Stimulated activated CD4-positive, alpha-beta T cell treated with anti-CD3 and anti-CD28 coated beads, Interleukin-4, amount 100 ng/mL, for 24 hours (primary cell): Measurements from ENCODE around the gene MAPK12.
"Not testable (repeated sequence)": the region's sequence is repeated elsewhere in the genome, so short reads cannot be mapped to it uniquely, and the experiment has no call there.

Source experiments
- DNase-seq: peaks from one replicate; pipeline ENCODE4 v3.0.0-alpha.2; 2020

The MAPK12 gene

DNA sequence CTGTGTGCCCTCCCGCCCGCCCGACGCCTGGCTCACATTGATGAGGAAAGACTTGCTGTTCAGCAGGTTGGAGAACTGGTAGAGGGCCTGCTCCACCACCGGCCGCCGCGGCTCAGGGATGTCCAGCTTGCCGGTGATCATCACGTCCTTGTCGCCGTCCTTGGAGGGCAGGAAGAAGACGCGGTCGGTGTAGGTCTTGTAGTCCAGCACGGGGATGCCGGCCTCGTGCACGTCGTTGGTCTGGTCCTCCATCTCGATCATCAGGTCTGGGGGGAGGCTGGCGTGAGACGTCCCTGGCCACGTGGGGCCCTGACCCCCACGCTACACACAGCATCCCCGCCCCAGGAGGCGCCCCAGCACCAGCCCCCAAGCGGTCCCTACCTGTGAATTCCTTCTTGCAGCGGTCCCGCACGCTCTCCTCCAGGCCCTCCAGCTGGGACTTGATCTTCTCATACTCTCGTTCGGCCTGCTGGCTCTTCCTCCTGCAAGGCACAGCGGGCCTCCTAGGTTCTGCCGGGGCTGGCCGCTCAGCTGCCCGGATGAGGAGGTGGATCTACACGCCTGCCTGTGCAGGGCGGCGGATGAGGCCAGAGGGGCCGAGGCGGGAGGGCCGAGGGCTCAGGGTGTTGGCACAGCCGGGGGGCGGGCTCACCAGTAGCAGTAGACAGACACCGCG, 19.4 kb upstream of the MAPK12 start:
- no peak for DNase-seq

DNA sequence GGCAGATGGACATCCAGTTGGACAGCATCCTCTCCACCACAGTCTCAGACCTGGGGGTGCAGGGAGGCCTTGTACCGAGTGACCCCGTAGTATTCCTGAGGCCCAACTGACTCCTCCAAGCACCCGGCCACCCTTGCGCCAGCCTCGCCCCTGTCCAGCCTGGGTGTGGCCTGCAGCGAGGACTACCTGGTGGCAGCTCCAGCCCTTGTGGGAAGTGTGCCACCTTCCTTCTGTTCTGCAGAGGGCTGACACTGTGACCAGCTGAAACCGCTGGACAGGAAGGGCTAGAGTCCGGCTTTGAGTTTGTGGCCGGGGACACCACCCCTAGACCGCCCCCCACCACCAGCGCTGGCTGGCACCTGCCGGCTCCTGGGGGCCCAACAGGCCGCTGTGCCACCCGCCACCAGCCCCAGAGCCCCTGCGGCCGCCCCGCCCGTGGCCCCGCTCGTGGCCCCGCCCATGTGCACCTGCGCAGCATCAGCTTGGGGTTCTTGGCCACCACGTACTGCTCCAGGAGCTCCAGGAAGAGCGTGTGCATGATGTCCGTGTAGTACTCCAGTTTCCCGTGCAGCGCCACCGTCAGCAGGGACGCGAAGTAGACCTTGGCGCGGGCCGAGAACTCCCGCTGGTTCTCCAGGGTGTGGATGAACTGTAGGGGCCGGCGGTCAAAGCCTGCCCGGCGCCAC, 18.7 kb upstream of the MAPK12 start:
- DNase-seq: no peak

DNA sequence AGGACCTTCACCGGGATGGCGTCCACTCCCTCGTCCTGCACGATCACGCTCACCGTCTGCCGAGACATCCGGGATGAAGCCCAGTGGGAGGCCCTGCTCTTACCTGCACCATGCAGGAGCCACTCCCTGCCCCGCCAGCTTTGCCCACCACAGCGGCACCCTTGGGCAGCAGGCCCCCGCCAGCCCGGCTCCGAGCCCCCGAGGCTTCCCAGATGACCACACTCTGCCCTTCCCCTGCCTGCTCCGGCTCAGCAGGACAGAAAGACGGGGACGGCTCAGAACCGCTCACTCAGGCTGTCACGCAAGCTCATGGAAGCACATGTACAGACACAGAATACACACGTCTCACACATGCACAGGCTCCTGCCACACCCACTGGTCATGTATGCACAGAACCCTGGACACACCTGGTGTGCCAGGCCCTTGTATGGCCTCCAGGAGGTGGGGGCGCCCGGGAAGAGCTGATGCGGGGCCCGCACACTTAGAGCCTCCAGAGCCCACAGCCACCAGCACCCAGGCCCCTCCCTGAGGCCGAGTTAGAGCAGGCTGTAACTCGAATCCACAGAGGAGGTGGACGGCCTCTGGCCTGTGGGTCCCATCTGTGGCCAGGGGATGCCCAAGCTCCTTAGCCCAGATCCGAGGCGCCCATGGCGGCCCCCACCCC, 17.6 kb upstream of the MAPK12 start:
- no peak for DNase-seq

DNA sequence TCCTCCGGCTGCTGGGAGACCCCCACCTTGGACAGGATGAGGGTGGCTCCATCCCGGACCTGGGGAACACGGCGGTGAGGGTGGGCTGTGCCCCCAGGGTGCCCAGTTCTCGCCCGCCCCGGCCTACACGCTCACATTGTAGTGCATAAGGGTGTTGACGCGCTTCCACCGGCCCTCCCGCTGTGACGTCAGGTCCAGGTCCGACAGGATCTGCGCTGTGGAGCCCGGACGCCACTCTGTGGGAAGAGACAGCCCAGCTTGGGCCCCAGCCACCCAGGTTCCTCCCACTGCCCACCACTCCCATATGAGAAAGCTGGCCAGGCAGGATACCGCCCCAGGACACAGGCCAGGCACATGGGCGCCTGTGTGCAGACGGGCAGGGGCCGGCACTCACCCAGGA, 17.0 kb upstream of the MAPK12 start:
- no peak for DNase-seq

DNA sequence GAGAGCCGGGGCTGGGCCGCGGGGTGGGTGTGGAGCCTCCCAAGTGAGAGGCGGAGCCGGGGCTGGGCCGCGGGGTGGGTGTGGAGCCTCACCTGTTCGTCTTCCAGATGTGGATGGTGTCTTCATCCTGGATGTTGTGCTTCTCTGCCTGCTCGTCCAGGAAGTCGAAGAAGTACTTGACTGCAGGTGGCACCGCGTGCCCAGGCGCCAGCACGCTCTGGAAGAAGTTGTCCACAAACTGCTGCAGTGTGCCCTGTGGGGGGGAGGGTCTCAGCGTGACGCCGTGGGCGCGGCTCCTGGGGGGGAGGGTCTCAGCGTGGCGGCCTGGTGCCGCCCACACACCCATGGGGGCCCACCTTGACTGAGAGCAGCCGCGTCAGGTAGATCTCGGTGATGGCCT, 16.3 kb upstream of the MAPK12 start:
- DNase-seq: no peak

DNA sequence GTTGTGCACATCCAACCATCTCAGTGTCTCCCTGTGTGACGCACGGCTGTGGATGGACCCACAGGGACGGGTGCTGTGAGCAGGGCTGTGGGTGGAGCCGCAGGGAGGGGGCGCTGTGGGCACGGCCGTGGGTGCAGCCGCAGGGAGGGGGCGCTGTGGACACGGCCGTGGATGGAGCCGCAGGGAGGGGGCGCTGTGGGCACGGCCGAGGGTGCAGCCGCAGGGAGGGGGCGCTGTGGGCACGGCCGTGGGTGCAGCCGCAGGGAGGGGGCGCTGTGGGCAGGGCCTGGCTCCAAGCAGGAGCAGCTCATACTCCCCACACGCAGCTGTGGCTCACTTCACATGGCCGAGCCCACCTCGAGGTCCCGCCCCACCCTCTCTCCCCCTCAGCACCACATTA, 14.7 kb upstream of the MAPK12 start:
- no peak for DNase-seq

DNA sequence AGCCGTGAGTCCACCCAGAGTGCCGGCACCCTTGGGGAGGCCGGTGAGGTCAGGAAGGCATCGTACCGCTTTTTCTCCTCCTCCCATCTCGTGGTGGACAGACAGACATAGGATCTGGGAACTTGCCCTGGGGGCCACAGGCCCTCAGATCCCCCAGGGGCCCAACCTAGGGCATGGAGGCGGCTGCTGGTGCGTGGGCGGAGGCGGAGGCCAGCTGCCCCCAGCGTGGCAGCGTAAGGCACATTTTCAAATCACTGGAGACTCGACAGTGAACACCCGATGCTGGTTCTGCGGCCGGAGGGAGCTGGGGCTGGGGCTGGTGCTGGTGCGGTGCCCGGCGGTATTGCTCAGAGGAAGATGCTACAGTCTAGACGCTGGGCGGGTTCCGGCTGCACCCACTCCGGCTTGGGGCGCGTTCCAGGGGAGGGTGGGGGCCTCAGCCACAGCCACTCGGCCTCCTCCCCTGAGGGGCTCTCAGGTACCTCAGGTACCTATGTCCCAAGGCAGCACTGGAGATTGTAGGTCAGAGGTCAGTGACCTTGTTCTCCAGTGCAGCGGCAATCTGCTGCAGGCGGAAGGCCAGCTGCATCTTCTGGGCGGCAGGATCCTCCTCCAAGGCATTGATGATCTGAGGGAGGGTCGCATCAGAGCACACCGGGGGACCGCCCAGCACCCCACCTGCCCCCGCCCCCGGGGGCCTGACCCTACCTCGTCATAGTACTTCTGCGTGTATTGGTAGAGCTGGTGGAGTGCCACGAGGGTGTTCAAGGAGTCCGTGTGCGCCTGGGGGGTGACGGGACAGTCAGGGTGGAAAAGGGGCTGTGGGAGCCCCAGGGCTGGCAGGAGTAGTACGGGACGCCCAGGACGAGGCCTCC, 13.9 kb upstream of the MAPK12 start:
- no peak for DNase-seq

DNA sequence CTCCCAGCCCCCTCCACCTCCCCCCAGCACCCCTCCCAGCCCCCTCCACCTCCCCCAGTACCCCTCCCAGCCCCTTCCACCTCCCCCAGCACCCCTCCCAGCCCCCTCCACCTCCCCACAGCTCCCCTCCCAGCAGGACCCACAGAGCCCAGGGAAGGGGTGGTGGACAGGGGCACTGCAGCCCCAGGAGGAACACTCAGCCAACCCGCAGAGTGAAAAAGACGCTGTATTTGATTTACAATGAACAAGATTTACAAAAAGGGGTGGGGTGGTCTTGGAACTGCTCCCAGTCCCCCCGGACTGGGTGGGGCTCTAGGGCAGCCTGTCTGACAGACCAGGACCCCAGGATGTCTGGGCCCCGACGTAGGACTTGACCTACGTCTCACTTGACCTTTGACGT, 13.3 kb upstream of the MAPK12 start:
- DNase-seq: no peak

DNA sequence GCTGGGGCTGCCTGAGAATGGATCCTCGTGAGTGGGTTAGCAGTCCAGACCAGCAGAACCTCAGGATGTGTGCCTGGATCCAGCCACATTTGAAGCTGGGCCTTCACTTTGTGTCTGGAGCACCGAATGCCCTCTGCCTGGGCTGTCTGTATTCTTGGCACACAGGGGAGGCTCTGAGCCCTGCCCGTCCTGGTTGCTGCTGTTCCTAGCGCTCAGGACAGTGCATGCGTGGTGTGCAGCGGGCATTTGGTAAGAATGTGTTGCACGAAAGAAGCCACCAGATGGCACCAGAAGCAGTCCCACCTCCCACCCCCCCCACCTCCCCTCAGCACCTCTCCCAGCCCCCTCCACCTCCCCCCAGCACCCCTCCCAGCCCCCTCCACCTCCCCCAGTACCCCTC, 12.8 kb upstream of the MAPK12 start:
- peak; percentile 49 for DNase-seq

DNA sequence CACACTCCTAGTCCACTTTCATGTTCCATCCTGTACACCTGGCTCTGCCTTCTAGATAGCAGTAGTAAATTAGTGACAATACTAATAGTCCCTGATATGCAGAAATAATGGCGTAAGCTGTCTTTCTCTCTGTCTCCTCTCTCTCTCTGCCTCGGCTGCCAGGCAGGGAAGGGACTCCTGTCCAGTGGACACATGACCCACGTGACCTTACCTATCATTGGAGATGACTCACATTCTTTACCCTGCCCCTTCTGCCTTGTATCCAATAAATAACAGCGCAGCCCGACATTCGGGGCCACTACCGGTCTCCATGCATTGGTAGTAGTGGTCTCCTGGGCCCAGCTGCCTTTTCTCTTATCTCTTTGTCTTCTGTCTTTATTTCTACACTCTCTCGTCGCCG, 12.3 kb upstream of the MAPK12 start:
- DNase-seq: not testable (repeated sequence)

DNA sequence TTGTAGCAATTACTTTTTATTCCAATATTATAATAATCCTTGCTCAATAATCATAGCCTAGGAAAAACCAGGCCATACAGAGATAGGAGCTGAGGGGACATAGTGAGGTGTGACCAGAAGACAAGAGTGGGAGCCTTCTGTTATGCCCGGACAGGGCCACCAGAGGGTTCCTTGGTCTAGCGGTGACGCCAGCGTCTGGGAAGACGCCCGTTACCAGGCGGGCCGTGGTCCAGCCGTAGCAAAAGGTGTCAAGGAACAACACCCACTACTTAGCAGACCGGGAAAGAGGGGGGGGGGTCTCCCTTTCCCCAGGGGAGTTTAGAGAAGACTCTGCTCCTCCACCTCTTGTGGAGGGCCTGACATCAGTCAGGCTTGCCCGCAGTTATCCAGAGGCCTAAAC, 11.9 kb upstream of the MAPK12 start:
- DNase-seq: not testable (repeated sequence)

DNA sequence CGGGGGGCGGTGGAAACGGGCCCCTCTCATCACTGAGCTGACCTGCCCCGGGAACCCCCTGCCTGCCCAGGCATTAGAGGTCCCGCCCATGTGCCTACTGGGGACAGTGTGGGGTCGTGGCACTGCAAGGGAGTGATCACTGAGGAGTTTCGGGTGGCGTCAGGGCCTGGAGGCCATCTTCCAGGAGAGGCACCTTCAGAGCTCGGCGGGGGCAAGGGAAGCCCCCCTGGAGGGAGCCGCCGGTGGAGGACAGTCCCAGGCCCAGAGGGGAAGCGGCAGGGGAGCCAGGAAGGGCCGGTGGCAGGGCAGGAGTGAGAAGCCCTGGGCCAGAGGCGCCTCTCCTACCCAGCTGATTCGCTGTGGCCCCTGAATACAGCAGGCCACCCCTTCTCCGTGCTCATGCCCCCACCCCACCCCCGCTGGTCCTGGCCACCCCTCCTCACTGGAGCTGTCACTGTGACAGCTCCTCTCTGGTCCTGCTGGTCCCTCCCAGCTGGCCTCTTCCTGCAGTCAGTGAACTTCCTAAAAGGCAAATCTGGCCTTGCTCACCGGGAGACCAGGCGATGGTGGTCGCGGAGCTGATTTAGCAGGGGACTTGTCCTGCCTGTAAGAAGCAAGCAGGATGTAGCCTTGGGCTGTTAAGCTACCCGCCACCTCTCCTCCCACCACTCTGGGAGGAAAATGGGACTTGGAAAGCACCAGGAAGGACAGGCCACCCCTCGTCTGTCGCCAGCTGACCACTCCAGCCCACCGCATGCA, 10.7 kb upstream of the MAPK12 start:
- DNase-seq: no peak

DNA sequence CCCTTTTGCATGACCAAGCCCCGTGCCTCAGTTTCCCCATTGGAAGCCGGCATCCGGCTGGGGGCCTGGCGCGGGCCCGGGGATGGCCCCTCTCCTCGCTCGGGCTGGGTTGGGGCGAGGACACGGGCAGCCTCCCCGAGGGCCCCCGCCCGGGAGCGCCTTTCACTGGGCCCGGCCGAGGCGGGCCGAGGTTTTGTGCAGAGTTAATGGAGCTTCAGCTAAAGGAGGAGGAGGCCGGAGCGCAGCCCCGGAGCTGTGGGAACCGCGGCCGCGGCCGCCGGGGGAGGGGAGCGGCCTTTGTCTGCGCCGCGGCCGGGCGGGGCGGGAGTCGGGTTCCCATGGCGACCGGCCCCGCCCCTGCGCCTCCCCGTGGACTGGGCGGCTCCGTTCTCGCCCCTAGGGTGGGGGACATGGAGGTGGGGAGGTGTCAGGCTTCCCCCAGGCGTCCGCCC, 10.1 kb upstream of the MAPK12 start:
- peak; percentile 58 for DNase-seq

DNA sequence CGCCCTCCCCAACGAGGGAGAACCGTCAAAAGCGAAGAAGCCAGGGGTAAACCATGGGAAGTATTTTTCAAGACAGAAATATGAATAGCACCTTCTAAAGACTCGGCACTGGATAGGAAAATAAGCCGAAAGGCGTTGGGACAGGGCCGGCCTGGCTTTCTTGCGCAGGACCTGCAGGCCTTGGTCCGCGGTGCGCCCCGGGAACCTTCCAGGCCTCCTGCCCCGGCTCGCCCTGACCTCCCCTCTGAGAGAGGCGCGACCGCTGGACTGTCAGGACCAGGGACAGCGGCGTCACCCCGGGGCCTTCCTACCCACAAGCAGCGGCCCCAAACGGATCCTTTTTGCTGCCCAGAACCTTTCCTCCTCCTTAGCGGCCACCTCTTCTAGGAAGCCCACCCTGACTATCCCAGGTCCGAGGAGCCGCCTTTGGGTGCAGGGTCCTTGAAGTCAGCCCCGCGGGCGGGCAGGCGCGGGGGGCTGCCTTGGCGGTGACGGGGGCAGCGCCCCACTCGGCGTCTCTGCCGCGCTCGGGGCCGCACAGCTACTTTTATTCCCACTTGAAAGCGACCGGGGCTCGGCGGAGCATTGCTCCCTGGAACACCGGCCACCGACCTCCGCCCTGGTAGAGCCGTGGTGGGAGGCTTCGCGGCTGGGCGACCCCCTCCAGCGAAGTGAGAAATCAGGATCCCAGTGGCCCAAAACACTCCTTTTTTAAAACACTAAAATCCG, 9.3 kb upstream of the MAPK12 start:
- DNase-seq: peak; percentile 65

DNA sequence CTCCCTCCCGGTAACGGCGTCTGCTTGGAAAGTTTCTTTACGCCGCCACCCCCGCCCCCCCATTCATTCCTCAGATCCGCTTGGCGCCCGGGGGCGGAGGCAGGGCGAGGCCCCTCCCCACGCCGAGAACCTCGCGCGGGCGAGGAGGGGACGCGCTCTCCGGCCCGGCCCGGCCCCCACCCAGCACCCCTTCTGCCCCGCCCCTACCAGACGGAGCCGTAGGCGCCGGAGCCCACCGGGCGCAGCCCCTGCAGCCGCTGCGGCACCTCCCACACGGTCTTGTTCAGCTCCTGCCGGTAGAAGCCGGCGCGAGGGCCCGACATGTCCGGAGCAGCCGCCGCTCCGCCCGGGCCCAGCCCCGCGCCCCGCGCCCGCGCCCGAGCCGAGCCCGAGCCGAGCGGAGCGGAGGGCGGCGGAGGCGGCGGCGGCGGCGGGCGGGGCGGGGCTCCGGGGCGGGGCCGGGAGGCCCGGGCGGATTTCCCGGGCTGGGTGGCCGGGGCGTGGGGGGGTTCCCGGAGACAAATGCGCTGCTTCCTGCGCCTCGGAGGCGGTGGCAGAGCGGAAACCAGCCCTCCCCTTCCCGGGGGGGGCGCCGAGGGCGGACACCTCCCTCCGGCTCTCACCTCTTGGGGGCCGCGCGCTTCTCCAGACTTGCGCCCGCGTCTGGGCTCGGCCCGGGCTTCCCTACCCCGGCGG, 8.6 kb upstream of the MAPK12 start, which contains the start of gene MAPK11:
Gene MAPK11, minus strand, starts transcription at position 411 of the 696 bp plus-strand sequence. Its CDS starts 88 bp downstream, at position 323.
- peak; percentile 68 for DNase-seq

DNA sequence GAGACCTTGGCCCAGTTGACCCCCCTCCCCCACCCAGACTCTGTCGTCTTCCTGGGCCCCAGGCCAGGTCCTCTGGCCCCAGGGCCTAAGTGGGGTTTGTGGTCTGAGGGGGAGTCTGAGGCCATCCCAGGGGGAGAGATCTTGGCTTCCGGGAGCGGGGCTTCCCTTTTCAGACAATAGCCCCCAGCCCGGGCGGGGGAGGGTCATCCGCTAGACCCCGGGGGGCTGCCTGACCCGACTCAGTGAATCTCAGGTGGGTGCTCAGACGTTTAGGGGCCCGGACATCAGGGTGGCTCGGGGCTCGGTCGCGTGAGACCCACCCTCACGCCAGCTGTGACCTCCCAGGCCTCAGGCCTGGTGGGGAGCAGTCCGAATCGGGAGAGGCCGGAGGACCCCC, 8.1 kb upstream of the MAPK12 start:
- no peak for DNase-seq

DNA sequence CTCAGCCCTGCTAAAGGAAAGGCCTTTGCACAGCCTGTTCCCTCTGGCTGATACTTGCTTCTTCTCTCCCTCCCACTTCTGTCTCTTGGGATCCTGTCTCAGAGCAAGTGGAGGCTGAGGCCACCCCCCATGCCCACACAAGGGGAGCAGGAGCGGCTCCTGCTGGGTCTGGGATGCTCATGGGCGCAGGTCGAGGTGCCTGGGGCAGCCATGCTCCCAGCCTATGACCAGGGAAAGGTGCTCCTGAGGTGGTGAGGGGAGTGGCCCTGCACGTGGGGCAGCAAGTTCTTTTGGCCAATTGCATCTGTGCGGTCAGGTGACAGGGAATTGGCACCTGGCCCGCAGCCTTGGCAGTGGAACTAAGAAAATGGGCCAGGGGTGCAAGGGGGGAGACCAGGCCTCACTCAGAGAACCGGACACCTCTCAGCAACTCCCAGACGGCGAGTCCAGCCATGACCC, 7.2 kb upstream of the MAPK12 start:
- DNase-seq: no peak

DNA sequence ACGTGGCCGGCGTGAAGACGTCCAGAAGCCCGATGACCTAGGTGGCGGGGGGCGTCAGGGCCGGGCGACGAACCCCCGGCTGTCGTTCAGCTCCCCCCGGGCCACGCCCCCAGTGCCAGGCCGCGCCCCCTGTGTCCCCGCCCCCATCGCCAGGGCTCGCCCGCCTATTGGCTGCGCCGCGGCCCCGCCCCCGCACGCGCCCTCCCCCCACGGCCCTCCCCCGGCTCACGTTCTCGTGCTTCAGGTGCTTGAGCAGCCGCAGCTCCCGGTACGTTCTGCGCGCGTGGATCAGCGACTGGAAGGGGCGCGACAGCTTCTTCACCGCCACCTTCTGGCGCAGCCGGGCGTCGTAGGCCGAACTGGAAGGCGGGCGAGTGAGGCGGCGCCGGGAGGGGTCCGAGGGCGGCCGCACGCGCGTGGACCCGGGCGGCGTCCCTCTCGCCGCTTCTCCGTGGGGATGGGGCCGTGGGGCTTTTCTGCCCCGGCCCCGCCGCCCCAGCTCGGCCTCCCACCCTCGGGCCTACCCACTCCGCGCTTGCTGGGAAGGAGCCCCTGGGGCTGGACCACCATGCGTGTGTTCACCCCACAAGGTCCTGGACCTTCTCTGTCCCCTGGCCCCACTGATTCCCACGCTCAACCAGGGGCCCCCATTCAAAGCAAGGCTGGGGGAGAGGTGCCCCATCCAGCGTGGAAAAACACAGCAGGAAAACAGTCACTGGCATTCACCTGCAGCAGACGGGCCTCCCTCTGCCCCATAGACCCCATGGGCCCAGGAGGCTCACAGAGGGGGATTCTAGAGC, 6.3 kb upstream of the MAPK12 start:
- peak; percentile 51 for DNase-seq

DNA sequence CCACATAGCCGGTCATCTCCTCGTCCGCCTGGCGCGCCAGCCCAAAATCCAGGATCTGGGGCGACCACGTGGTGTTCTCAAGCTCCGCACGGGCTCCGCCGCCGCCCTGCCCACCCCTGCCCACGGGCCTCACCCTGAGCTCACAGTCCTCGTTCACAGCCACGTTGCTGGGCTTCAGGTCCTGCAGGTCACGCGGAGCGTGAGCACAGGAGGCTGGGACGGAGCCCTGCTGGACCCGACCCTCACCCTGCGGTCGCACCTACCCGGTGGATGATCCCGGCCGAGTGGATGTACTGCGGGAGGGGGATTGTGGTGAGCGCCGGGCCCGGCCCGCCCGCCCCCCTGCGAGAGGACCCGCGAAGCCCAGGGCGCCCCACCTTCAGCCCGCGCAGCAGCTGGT, 5.5 kb upstream of the MAPK12 start:
- no peak for DNase-seq
